HCT116 (cell line): ENCODE data around the gene ARHGAP12. TPM values are rescaled to one million over a fixed set of nuclear protein-coding genes. Genes with fewer than 3 reads are reported as not detected.

Experiments
- ATAC-seq: fragments of 200-7000 bp; cut with Tn5 transposase; 2 replicates; pipeline ENCODE4 v1.9.1; 2020; ENCODE audit warnings: mild to moderate bottlenecking, moderate library complexity
- BruUV-seq: library from RNA; stranded (reverse); fragments of 400-500 nt; replicated peaks from 2 replicates; lab custom pipeline; 2021; lab: Mats Ljungman, UMichigan
- CTCF ChIA-PET: fragments of 300-600 bp; sonication (Branson Sonifier 250); formaldehyde crosslinking; loops from one replicate; lab custom pipeline; 2021; ENCODE audit warnings: antibody characterized with exemption; lab: Charles Lee
- POLR2A ChIA-PET: fragments of 300-600, 350-600 bp; sonication (Branson Sonifier 250); formaldehyde crosslinking; loops from one replicate; lab custom pipeline; 2021; ENCODE audit warnings: antibody characterized with exemption; lab: Charles Lee
- RAD21 ChIA-PET, 2 experiments: fragments of 300-600 bp; sonication (Branson Sonifier 250); formaldehyde crosslinking; loops; one replicate each; lab custom pipeline; 2023; ENCODE audit warnings: low total read pairs in 2 of 2; ENCODE audit not compliant: uncharacterized antibody in 2 of 2, unreplicated experiment in 2 of 2, low non-redundant PET in 1 of 2; lab: Charles Lee
- DNase-seq: peaks from one replicate; pipeline ENCODE4 v3.0.0-alpha.2; 2010; ENCODE audit warnings: low read depth, low spot score
- H2AFZ ChIP-seq: fragments of 200-600 bp; shearing (Covaris generic), sonication (generic); 2 replicates; pipeline ENCODE4 v1.6.1; 2017; ENCODE audit warnings: low read depth, mixed run types, mixed read lengths, antibody characterized with exemption, low read length; ENCODE audit not compliant: poor library complexity, severe bottlenecking
- H3K27ac ChIP-seq: 2 replicates; pipeline ENCODE4 v1.5.1; 2012; ENCODE audit warnings: low read depth, low read length
- H3K27me3 ChIP-seq: fragments of 200-600 bp; sonication (generic); 2 replicates; pipeline ENCODE4 v1.6.1; 2016; ENCODE audit warnings: mixed run types, low read length, mixed read lengths; ENCODE audit not compliant: insufficient read depth
- H3K36me3 ChIP-seq, 2 experiments: fragments of 200-500 bp in 1 of 2; fragments of 200-600 bp in 1 of 2; sonication (Bioruptor generic) in 1 of 2; sonication (generic) in 1 of 2; 2 replicates each; pipeline versions ENCODE4 v1.5.1 to v1.6.1; 2014 to 2016; ENCODE audit warnings: low read length in 2 of 2, inconsistent platforms in 1 of 2, mixed read lengths in 1 of 2, mixed run types in 1 of 2; ENCODE audit not compliant: insufficient read depth in 2 of 2, control insufficient read depth in 1 of 2
- H3K4me1 ChIP-seq, 2 experiments: fragments of 200-600 bp in 1 of 2; sonication (generic) in 1 of 2; 2 replicates each; pipeline versions ENCODE4 v1.5.1 to v1.6.1; 2012 to 2017; ENCODE audit warnings: low read length in 2 of 2, inconsistent platforms in 1 of 2, mild to moderate bottlenecking in 1 of 2, mixed read lengths in 1 of 2, mixed run types in 1 of 2, moderate library complexity in 1 of 2; ENCODE audit not compliant: insufficient read depth in 2 of 2, control insufficient read depth in 1 of 2
- H3K4me2 ChIP-seq: fragments of 200-600 bp; sonication (generic); 2 replicates; pipeline ENCODE4 v1.6.1; 2017; ENCODE audit warnings: mixed run types, low read length, mixed read lengths
- H3K4me3 ChIP-seq, 2 experiments: fragments of 200-600 bp in 1 of 2; sonication (generic) in 1 of 2; replicated peaks in 1 of 2; 2 replicates each; pipeline ENCODE4 v1.5.1; 2011 to 2016; ENCODE audit warnings: low read length in 2 of 2, control low read depth in 1 of 2, low read depth in 1 of 2, mild to moderate bottlenecking in 1 of 2, mixed read lengths in 1 of 2, mixed run types in 1 of 2
- H3K79me2 ChIP-seq: fragments of 200-600 bp; sonication (generic); 2 replicates; pipeline ENCODE4 v1.6.1; 2017; ENCODE audit warnings: mild to moderate bottlenecking, mixed run types, low read length, moderate library complexity, mixed read lengths; ENCODE audit not compliant: insufficient read depth
- H3K9ac ChIP-seq: fragments of 200-600 bp; sonication (generic); 2 replicates; pipeline ENCODE4 v1.6.1; 2016; ENCODE audit warnings: low read length, mixed read lengths
- H3K9me2 ChIP-seq: fragments of 200-600 bp; sonication (generic), shearing (Covaris generic); 2 replicates; pipeline ENCODE4 v1.6.1; 2017; ENCODE audit warnings: mixed run types, mild to moderate bottlenecking, moderate library complexity; ENCODE audit not compliant: insufficient read depth
- H3K9me3 ChIP-seq, 2 experiments: fragments of 200-500 bp in 1 of 2; fragments of 200-600 bp in 1 of 2; sonication (Bioruptor generic) in 1 of 2; sonication (generic) in 1 of 2; 2 replicates each; pipeline ENCODE4 v1.6.1; 2014 to 2017; ENCODE audit warnings: low read length in 2 of 2, mixed read lengths in 2 of 2, inconsistent platforms in 1 of 2, low read depth in 1 of 2, mild to moderate bottlenecking in 1 of 2, mixed run types in 1 of 2, moderate library complexity in 1 of 2; ENCODE audit not compliant: control insufficient read depth in 1 of 2, insufficient read depth in 1 of 2
- H4K20me1 ChIP-seq: fragments of 200-600 bp; sonication (generic), shearing (Covaris generic); 2 replicates; pipeline ENCODE4 v1.6.1; 2017; ENCODE audit warnings: mixed run types, mild to moderate bottlenecking, moderate library complexity; ENCODE audit not compliant: insufficient read depth
- CBX3 ChIP-seq: IDR thresholded peaks from 2 replicates; pipeline ENCODE4 v1.6.1; 2012; ENCODE audit warnings: low read depth
- CEBPB ChIP-seq: IDR thresholded peaks from 2 replicates; pipeline ENCODE4 v1.6.1; 2012; ENCODE audit warnings: low read depth
- CTCF ChIP-seq, 3 experiments: fragments of 200-600 bp in 1 of 3; sonication (generic) in 1 of 3; IDR thresholded peaks in 2 of 3; conservative IDR thresholded peaks in 1 of 3; 2 replicates each; pipeline ENCODE4 v1.5.1; 2012 to 2017; ENCODE audit warnings: low read depth in 2 of 3, low read length in 2 of 3, antibody characterized with exemption in 1 of 3, borderline replicate concordance in 1 of 3, control low read depth in 1 of 3, mild to moderate bottlenecking in 1 of 3, mixed read lengths in 1 of 3, mixed run types in 1 of 3, moderate library complexity in 1 of 3; ENCODE audit not compliant: insufficient read depth in 1 of 3
- EZH2 ChIP-seq: fragments of 200-600 bp; sonication (generic); IDR thresholded peaks from 2 replicates; pipeline ENCODE4 v1.6.1; 2017; ENCODE audit warnings: antibody characterized with exemption, mixed run types
- JUND ChIP-seq: IDR thresholded peaks from 2 replicates; pipeline ENCODE4 v1.6.1; 2012
- SP1 ChIP-seq: IDR thresholded peaks from 2 replicates; pipeline ENCODE4 v1.6.1; 2012; ENCODE audit warnings: low read depth
- SRF ChIP-seq: IDR thresholded peaks from 2 replicates; pipeline ENCODE4 v1.6.1; 2012; ENCODE audit warnings: low read depth
- TCF7L2 ChIP-seq: IDR thresholded peaks from 2 replicates; pipeline ENCODE4 v1.7.0; 2011; ENCODE audit warnings: borderline replicate concordance, inconsistent platforms; ENCODE audit not compliant: insufficient read depth, insufficient read length; ENCODE audit errors: extremely low read depth
- YY1 ChIP-seq: IDR thresholded peaks from 2 replicates; pipeline ENCODE4 v1.6.1; 2011; ENCODE audit warnings: low read length, low read depth, moderate library complexity, mild to moderate bottlenecking; ENCODE audit not compliant: insufficient replicate concordance; ENCODE audit errors: extremely low read depth
- intact Hi-C: fragments of 100-400 bp; cut with micrococcal nuclease; formaldehyde crosslinking; loops from 2 replicates; pipeline ENCODE4 v1.10.0; 2022
- total RNA-seq: library from RNA; stranded (reverse); gene quantifications from one replicate; pipeline ENCODE4 v1.2.1, GENCODE V29; 2021; ENCODE audit not compliant: unreplicated experiment

ARHGAP12 gene
- total RNA-seq, 1 experiment from 2014 or later = 80.3 TPM

DNA sequence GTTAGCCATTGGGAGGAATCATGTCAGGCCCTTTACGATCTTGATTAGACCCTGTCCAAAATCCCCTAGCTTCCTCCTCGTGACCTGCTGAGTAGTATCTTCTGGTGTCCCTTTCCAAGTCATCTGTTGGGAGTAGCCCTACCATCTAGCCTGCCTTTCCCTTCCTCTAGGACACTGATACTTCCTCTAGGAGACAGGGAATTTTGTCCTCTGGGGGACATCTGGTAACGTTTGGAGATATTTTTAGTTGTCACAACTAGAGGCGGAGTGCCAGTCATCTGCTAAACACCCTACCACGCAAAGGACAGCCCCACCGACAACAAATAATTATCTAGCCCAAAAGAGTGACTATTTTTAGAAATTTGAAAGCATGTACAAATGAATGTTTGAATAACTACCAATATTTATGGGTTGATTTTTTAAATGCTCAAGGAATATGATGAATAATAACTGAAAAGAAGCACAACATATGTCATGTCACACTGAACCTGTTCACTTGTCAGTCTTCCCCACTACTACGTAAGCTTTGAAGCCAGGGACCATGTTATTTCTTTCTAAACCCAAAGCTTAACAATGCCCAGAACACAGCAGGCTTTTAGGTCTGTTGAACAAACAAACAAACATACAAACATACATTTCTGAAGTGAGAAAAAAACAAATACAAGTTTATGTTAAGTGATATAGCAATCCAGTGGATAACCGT, 105.9 kb downstream of the ARHGAP12 start:
- CTCF ChIA-PET = no interaction called here

More for the DNA sequence above, 105.9 kb downstream of the ARHGAP12 start:
- H2AFZ ChIP-seq = no peak overlapping the region
- intact Hi-C loops = no loop called here
- no peak overlapping the region for H3K9ac ChIP-seq
- H3K9me3 ChIP-seq = no peaks in the 10 kb centered on the region
- H3K9me2 ChIP-seq = no peaks in the 10 kb centered on the region
- BruUV-seq = no TSS peak
- POLR2A ChIA-PET = no interaction called here
- H3K79me2 ChIP-seq = peaks cover 49% of the 10 kb centered on the region
- H3K4me1 ChIP-seq = no peaks in the 10 kb centered on the region
- no peak overlapping the region for H3K4me2 ChIP-seq
- ATAC-seq = no peak
- no peaks in the 10 kb centered on the region for H3K27me3 ChIP-seq
- H3K27ac ChIP-seq = no peak overlapping the region
- RAD21 ChIA-PET = no interaction called here
- peaks cover 16 to 24% of the 10 kb centered on the region in 2 experiments; a peak in 3 of 4 replicates for H3K36me3 ChIP-seq
- H4K20me1 ChIP-seq = 0 out of 2 replicates have a peak, but pooled peaks cover 4% of the 10 kb centered on the region
- no peak for DNase-seq
- H3K4me3 ChIP-seq = no peak overlapping the region
- no peak for TF ChIP-seq CBX3
- TF ChIP-seq SP1 = no peak
- no peak for TF ChIP-seq YY1
- TF ChIP-seq EZH2 = no peak
- no peak for TF ChIP-seq SRF
- no peak for TF ChIP-seq CTCF (IDR thresholded peaks at IDR 0.05 in 2 of 3, conservative IDR thresholded peaks at IDR 0.05 in 1 of 3; ENCODE audit: borderline replicate concordance in 1 of 3, insufficient read depth in 1 of 3, low read depth in 2 of 3, low read length in 2 of 3)
- TF ChIP-seq JUND = no peak
- no peak for TF ChIP-seq TCF7L2
- no peak for TF ChIP-seq CEBPB
